OCI-M1 (cell line): ENCODE measurements around the gene SLC30A9.

Experiments
- DNase-seq: peaks from one replicate; lab custom pipeline; 2025; lab: John Stamatoyannopoulos, UW

Gene SLC30A9

DNA sequence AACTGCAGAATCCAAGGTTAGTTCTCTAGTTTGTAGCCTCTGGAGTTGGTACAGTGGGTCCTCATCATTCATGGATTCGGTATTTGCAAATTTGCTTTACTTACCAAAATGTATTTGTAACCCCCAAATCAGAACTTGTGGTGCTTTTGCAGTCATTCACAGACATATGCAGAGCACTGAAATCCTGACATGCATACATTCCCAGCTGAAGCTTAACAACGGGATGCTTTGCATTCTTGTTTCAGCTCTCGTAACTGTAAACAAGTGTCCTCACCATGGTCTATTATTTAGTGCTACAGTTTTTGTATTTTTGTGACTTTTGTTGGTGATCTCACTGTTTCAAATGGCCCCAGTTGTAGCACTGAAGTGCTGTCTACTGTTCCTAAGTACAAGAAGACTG lies 146.0 kb downstream of the SLC30A9 start:
- DNase-seq = no peak
